HCT116 (cell line): ENCODE measurements around the gene DMXL1. TPM values are rescaled to one million over a fixed set of nuclear protein-coding genes. Genes with fewer than 3 reads are reported as not detected.

Experiments
- ATAC-seq: fragments of 200-7000 bp; cut with Tn5 transposase; 2 replicates; pipeline ENCODE4 v1.9.1; 2020; ENCODE audit warnings: mild to moderate bottlenecking, moderate library complexity
- BruUV-seq: library from RNA; stranded (reverse); fragments of 400-500 nt; replicated peaks from 2 replicates; lab custom pipeline; 2021; lab: Mats Ljungman, UMichigan
- CTCF ChIA-PET: fragments of 300-600 bp; sonication (Branson Sonifier 250); formaldehyde crosslinking; loops from one replicate; lab custom pipeline; 2021; ENCODE audit warnings: antibody characterized with exemption; lab: Charles Lee
- POLR2A ChIA-PET: fragments of 300-600, 350-600 bp; sonication (Branson Sonifier 250); formaldehyde crosslinking; loops from one replicate; lab custom pipeline; 2021; ENCODE audit warnings: antibody characterized with exemption; lab: Charles Lee
- RAD21 ChIA-PET, 2 experiments: fragments of 300-600 bp; sonication (Branson Sonifier 250); formaldehyde crosslinking; loops; one replicate each; lab custom pipeline; 2023; ENCODE audit warnings: low total read pairs in 2 of 2; ENCODE audit not compliant: uncharacterized antibody in 2 of 2, unreplicated experiment in 2 of 2, low non-redundant PET in 1 of 2; lab: Charles Lee
- DNase-seq: peaks from one replicate; pipeline ENCODE4 v3.0.0-alpha.2; 2010; ENCODE audit warnings: low read depth, low spot score
- H2AFZ ChIP-seq: fragments of 200-600 bp; shearing (Covaris generic), sonication (generic); 2 replicates; pipeline ENCODE4 v1.6.1; 2017; ENCODE audit warnings: low read depth, mixed run types, mixed read lengths, antibody characterized with exemption, low read length; ENCODE audit not compliant: poor library complexity, severe bottlenecking
- H3K27ac ChIP-seq: 2 replicates; pipeline ENCODE4 v1.5.1; 2012; ENCODE audit warnings: low read depth, low read length
- H3K27me3 ChIP-seq: fragments of 200-600 bp; sonication (generic); 2 replicates; pipeline ENCODE4 v1.6.1; 2016; ENCODE audit warnings: mixed run types, low read length, mixed read lengths; ENCODE audit not compliant: insufficient read depth
- H3K36me3 ChIP-seq, 2 experiments: fragments of 200-500 bp in 1 of 2; fragments of 200-600 bp in 1 of 2; sonication (Bioruptor generic) in 1 of 2; sonication (generic) in 1 of 2; 2 replicates each; pipeline versions ENCODE4 v1.5.1 to v1.6.1; 2014 to 2016; ENCODE audit warnings: low read length in 2 of 2, inconsistent platforms in 1 of 2, mixed read lengths in 1 of 2, mixed run types in 1 of 2; ENCODE audit not compliant: insufficient read depth in 2 of 2, control insufficient read depth in 1 of 2
- H3K4me1 ChIP-seq, 2 experiments: fragments of 200-600 bp in 1 of 2; sonication (generic) in 1 of 2; 2 replicates each; pipeline versions ENCODE4 v1.5.1 to v1.6.1; 2012 to 2017; ENCODE audit warnings: low read length in 2 of 2, inconsistent platforms in 1 of 2, mild to moderate bottlenecking in 1 of 2, mixed read lengths in 1 of 2, mixed run types in 1 of 2, moderate library complexity in 1 of 2; ENCODE audit not compliant: insufficient read depth in 2 of 2, control insufficient read depth in 1 of 2
- H3K4me2 ChIP-seq: fragments of 200-600 bp; sonication (generic); 2 replicates; pipeline ENCODE4 v1.6.1; 2017; ENCODE audit warnings: mixed run types, low read length, mixed read lengths
- H3K4me3 ChIP-seq, 2 experiments: fragments of 200-600 bp in 1 of 2; sonication (generic) in 1 of 2; replicated peaks in 1 of 2; 2 replicates each; pipeline ENCODE4 v1.5.1; 2011 to 2016; ENCODE audit warnings: low read length in 2 of 2, control low read depth in 1 of 2, low read depth in 1 of 2, mild to moderate bottlenecking in 1 of 2, mixed read lengths in 1 of 2, mixed run types in 1 of 2
- H3K79me2 ChIP-seq: fragments of 200-600 bp; sonication (generic); 2 replicates; pipeline ENCODE4 v1.6.1; 2017; ENCODE audit warnings: mild to moderate bottlenecking, mixed run types, low read length, moderate library complexity, mixed read lengths; ENCODE audit not compliant: insufficient read depth
- H3K9ac ChIP-seq: fragments of 200-600 bp; sonication (generic); 2 replicates; pipeline ENCODE4 v1.6.1; 2016; ENCODE audit warnings: low read length, mixed read lengths
- H3K9me2 ChIP-seq: fragments of 200-600 bp; sonication (generic), shearing (Covaris generic); 2 replicates; pipeline ENCODE4 v1.6.1; 2017; ENCODE audit warnings: mixed run types, mild to moderate bottlenecking, moderate library complexity; ENCODE audit not compliant: insufficient read depth
- H3K9me3 ChIP-seq, 2 experiments: fragments of 200-500 bp in 1 of 2; fragments of 200-600 bp in 1 of 2; sonication (Bioruptor generic) in 1 of 2; sonication (generic) in 1 of 2; 2 replicates each; pipeline ENCODE4 v1.6.1; 2014 to 2017; ENCODE audit warnings: low read length in 2 of 2, mixed read lengths in 2 of 2, inconsistent platforms in 1 of 2, low read depth in 1 of 2, mild to moderate bottlenecking in 1 of 2, mixed run types in 1 of 2, moderate library complexity in 1 of 2; ENCODE audit not compliant: control insufficient read depth in 1 of 2, insufficient read depth in 1 of 2
- H4K20me1 ChIP-seq: fragments of 200-600 bp; sonication (generic), shearing (Covaris generic); 2 replicates; pipeline ENCODE4 v1.6.1; 2017; ENCODE audit warnings: mixed run types, mild to moderate bottlenecking, moderate library complexity; ENCODE audit not compliant: insufficient read depth
- CEBPB ChIP-seq: IDR thresholded peaks from 2 replicates; pipeline ENCODE4 v1.6.1; 2012; ENCODE audit warnings: low read depth
- EGR1 ChIP-seq: IDR thresholded peaks from 2 replicates; pipeline ENCODE4 v1.6.1; 2012; ENCODE audit warnings: low read depth
- ELF1 ChIP-seq: IDR thresholded peaks from 2 replicates; pipeline ENCODE4 v1.6.1; 2012; ENCODE audit warnings: low read depth, borderline replicate concordance
- EZH2 ChIP-seq: fragments of 200-600 bp; sonication (generic); IDR thresholded peaks from 2 replicates; pipeline ENCODE4 v1.6.1; 2017; ENCODE audit warnings: antibody characterized with exemption, mixed run types
- FOSL1 ChIP-seq: IDR thresholded peaks from 2 replicates; pipeline ENCODE4 v1.6.1; 2012; ENCODE audit warnings: low read depth
- JUND ChIP-seq: IDR thresholded peaks from 2 replicates; pipeline ENCODE4 v1.6.1; 2012
- SIN3A ChIP-seq: IDR thresholded peaks from 2 replicates; pipeline ENCODE4 v1.6.1; 2012; ENCODE audit warnings: low read depth
- YY1 ChIP-seq: IDR thresholded peaks from 2 replicates; pipeline ENCODE4 v1.6.1; 2011; ENCODE audit warnings: low read length, low read depth, moderate library complexity, mild to moderate bottlenecking; ENCODE audit not compliant: insufficient replicate concordance; ENCODE audit errors: extremely low read depth
- intact Hi-C: fragments of 100-400 bp; cut with micrococcal nuclease; formaldehyde crosslinking; loops from 2 replicates; pipeline ENCODE4 v1.10.0; 2022
- total RNA-seq: library from RNA; stranded (reverse); gene quantifications from one replicate; pipeline ENCODE4 v1.2.1, GENCODE V29; 2021; ENCODE audit not compliant: unreplicated experiment
- TF ChIP-seq, protein P1 (sequence below): IDR thresholded peaks from 2 replicates; pipeline ENCODE4 v1.6.1; 2011; ENCODE audit warnings: mild to moderate bottlenecking, low read length, moderate library complexity; ENCODE audit not compliant: insufficient replicate concordance; ENCODE audit errors: extremely low read depth
- TF ChIP-seq, protein P2 (sequence below): IDR thresholded peaks from 2 replicates; pipeline ENCODE4 v1.6.1; 2012; ENCODE audit warnings: low read depth
- TF ChIP-seq, protein P3 (sequence below), 3 experiments: fragments of 200-600 bp in 1 of 3; sonication (generic) in 1 of 3; IDR thresholded peaks in 2 of 3; conservative IDR thresholded peaks in 1 of 3; 2 replicates each; pipeline ENCODE4 v1.5.1; 2012 to 2017; ENCODE audit warnings: low read depth in 2 of 3, low read length in 2 of 3, antibody characterized with exemption in 1 of 3, borderline replicate concordance in 1 of 3, control low read depth in 1 of 3, mild to moderate bottlenecking in 1 of 3, mixed read lengths in 1 of 3, mixed run types in 1 of 3, moderate library complexity in 1 of 3; ENCODE audit not compliant: insufficient read depth in 1 of 3

DMXL1 gene
- total RNA-seq, 1 experiment from 2014 or later = 21.1 TPM

DNA sequence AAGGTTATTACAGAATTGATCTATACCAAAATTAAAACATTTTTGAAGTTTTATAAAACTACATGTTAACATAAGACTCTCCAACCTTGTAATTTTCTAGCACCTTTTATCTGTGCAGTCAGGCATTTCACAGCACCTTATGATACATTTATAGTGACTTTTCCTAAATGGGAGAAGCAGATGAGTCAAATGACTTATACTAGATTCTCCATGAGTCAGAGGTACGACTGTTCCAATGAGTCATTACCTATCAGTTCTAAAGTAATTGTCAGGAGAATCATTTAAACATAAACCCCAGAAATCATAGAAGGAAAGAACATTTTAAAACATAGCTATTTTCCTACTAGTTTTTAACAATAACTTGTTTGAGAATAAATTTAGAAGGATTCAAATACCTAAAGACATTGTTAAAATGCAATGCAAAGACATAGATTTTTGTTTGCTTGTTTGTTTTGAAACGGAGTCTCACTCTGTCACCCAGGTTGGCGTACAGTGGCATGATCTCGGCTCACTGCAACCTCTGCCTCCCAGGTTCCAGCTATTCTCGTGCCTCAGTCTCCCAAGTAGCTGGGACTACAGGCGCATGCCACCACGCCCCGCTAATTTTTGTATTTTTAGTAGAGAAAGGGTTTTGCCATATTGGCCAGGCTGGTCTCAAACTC lies 34.7 kb upstream of the DMXL1 start (continued):
- TF ChIP-seq, protein P1, sequence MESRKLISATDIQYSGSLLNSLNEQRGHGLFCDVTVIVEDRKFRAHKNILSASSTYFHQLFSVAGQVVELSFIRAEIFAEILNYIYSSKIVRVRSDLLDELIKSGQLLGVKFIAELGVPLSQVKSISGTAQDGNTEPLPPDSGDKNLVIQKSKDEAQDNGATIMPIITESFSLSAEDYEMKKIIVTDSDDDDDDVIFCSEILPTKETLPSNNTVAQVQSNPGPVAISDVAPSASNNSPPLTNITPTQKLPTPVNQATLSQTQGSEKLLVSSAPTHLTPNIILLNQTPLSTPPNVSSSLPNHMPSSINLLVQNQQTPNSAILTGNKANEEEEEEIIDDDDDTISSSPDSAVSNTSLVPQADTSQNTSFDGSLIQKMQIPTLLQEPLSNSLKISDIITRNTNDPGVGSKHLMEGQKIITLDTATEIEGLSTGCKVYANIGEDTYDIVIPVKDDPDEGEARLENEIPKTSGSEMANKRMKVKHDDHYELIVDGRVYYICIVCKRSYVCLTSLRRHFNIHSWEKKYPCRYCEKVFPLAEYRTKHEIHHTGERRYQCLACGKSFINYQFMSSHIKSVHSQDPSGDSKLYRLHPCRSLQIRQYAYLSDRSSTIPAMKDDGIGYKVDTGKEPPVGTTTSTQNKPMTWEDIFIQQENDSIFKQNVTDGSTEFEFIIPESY = no peak
- TF ChIP-seq FOSL1 = peak; percentile 96
- TF ChIP-seq EGR1 = no peak
- TF ChIP-seq, protein P2, sequence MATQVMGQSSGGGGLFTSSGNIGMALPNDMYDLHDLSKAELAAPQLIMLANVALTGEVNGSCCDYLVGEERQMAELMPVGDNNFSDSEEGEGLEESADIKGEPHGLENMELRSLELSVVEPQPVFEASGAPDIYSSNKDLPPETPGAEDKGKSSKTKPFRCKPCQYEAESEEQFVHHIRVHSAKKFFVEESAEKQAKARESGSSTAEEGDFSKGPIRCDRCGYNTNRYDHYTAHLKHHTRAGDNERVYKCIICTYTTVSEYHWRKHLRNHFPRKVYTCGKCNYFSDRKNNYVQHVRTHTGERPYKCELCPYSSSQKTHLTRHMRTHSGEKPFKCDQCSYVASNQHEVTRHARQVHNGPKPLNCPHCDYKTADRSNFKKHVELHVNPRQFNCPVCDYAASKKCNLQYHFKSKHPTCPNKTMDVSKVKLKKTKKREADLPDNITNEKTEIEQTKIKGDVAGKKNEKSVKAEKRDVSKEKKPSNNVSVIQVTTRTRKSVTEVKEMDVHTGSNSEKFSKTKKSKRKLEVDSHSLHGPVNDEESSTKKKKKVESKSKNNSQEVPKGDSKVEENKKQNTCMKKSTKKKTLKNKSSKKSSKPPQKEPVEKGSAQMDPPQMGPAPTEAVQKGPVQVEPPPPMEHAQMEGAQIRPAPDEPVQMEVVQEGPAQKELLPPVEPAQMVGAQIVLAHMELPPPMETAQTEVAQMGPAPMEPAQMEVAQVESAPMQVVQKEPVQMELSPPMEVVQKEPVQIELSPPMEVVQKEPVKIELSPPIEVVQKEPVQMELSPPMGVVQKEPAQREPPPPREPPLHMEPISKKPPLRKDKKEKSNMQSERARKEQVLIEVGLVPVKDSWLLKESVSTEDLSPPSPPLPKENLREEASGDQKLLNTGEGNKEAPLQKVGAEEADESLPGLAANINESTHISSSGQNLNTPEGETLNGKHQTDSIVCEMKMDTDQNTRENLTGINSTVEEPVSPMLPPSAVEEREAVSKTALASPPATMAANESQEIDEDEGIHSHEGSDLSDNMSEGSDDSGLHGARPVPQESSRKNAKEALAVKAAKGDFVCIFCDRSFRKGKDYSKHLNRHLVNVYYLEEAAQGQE = no peak
- TF ChIP-seq YY1 = no peak

DNA sequence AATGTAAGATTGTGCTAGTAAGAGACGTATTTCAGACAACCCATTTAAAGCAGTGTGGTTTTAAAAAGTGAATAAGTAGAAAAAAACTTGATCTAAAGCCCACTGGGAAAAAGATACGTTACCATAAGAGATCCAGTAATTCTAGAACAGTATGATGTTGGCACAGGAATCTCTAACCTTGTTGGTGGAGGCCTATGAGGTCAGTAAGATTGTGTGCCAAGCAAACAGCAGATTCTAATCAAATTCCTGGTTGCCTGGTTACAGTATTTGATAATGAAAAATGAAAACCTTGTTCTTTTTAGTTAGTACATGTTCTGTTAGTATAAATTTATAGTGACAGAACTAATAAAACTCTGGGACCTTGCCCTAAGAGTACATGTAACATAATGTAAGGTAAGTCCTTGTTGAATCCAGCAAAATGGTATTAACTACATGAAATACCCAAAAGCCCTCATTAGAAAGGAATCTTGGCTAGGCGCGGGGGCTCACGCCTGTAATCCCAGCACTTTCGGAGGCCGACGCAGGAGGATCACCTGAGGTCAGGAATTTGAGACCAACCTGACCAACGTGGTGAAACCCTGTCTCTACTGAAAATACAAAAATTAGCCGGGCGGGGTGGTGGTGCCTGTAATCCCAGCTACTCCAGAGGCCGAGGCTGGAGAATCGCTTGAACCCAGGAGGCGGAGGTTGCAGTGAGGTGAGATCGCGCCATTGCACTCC lies 33.2 kb upstream of the DMXL1 start:
- H3K9ac ChIP-seq = no peak overlapping the region
- no peak overlapping the region for H3K4me2 ChIP-seq
- ChIA-PET RAD21 (no interaction called here), CTCF (no interaction called here), POLR2A (no interaction called here)
- H2AFZ ChIP-seq = no peak overlapping the region
- H3K36me3 ChIP-seq = no peaks in the 10 kb centered on the region
- no peak overlapping the region for H3K27ac ChIP-seq
- no peaks in the 10 kb centered on the region for H3K9me2 ChIP-seq
- DNase-seq = no peak
- H3K27me3 ChIP-seq = no peaks in the 10 kb centered on the region
- H3K9me3 ChIP-seq = no peaks in the 10 kb centered on the region
- peaks cover 2 to 12% of the 10 kb centered on the region in 2 experiments; a peak in 2 of 4 replicates for H3K4me1 ChIP-seq
- intact Hi-C loops = no loop called here
- no peak overlapping the region for H3K4me3 ChIP-seq
- no peaks in the 10 kb centered on the region for H4K20me1 ChIP-seq
- no peak for ATAC-seq
- H3K79me2 ChIP-seq = no peaks in the 10 kb centered on the region
- no TSS peak for BruUV-seq
- TF ChIP-seq, protein P3, sequence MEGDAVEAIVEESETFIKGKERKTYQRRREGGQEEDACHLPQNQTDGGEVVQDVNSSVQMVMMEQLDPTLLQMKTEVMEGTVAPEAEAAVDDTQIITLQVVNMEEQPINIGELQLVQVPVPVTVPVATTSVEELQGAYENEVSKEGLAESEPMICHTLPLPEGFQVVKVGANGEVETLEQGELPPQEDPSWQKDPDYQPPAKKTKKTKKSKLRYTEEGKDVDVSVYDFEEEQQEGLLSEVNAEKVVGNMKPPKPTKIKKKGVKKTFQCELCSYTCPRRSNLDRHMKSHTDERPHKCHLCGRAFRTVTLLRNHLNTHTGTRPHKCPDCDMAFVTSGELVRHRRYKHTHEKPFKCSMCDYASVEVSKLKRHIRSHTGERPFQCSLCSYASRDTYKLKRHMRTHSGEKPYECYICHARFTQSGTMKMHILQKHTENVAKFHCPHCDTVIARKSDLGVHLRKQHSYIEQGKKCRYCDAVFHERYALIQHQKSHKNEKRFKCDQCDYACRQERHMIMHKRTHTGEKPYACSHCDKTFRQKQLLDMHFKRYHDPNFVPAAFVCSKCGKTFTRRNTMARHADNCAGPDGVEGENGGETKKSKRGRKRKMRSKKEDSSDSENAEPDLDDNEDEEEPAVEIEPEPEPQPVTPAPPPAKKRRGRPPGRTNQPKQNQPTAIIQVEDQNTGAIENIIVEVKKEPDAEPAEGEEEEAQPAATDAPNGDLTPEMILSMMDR (IDR thresholded peaks at IDR 0.05 in 2 of 3, conservative IDR thresholded peaks at IDR 0.05 in 1 of 3; ENCODE audit: borderline replicate concordance in 1 of 3, insufficient read depth in 1 of 3, low read depth in 2 of 3, low read length in 2 of 3) = no peak
- TF ChIP-seq CEBPB (no peak), SIN3A (no peak), JUND (no peak), EZH2 (no peak), ELF1 (no peak)
- TF ChIP-seq, protein P1 = no peak
